HG02588 (cell line): ENCODE results near the gene ENOX1.
"Not testable (repeated sequence)": the region's sequence is repeated elsewhere in the genome, so short reads cannot be mapped to it uniquely, and the experiment has no call there.

ENCODE experiments used
- ATAC-seq: cut with Tn5 transposase; IDR thresholded peaks from one replicate; pipeline ENCODE4 v1.9.1; 2021; ENCODE audit warnings: mild to moderate bottlenecking, moderate library complexity; ENCODE audit not compliant: unreplicated experiment

Gene ENOX1

GRCh38 chr13:43441899-43442499 lies 344.8 kb downstream of the ENOX1 start:
- no peak for ATAC-seq

GRCh38 chr13:43441464-43441863 lies 345.3 kb downstream of the ENOX1 start:
- no peak for ATAC-seq

- ATAC-seq = no peak
These were observed 352.6 kb downstream of the ENOX1 start for GRCh38 chr13:43434191-43434590.

GRCh38 chr13:43433691-43434141 lies 353.1 kb downstream of the ENOX1 start:
- ATAC-seq = no peak

- no peak for ATAC-seq
These were observed 353.8 kb downstream of the ENOX1 start for GRCh38 chr13:43432958-43433357.

- ATAC-seq = no peak
These were observed 354.9 kb downstream of the ENOX1 start for GRCh38 chr13:43431841-43432240.

GRCh38 chr13:43431290-43431716 lies 355.5 kb downstream of the ENOX1 start:
- no peak for ATAC-seq

GRCh38 chr13:43428545-43429296 lies 358.1 kb downstream of the ENOX1 start:
- no peak for ATAC-seq

- ATAC-seq = no peak
These were observed 360.4 kb downstream of the ENOX1 start for GRCh38 chr13:43426355-43426754.

- no peak for ATAC-seq
These were observed 361.5 kb downstream of the ENOX1 start for GRCh38 chr13:43425234-43425633.

GRCh38 chr13:43424412-43424811 lies 362.4 kb downstream of the ENOX1 start:
- no peak for ATAC-seq

- ATAC-seq = no peak
These were observed 364.7 kb downstream of the ENOX1 start for GRCh38 chr13:43422116-43422515.

GRCh38 chr13:43416842-43417241 lies 369.9 kb downstream of the ENOX1 start:
- ATAC-seq = not testable (repeated sequence)

- ATAC-seq = not testable (repeated sequence)
These were observed 370.4 kb downstream of the ENOX1 start for GRCh38 chr13:43416408-43416807.

- not testable (repeated sequence) for ATAC-seq
These were observed 370.8 kb downstream of the ENOX1 start for GRCh38 chr13:43415903-43416391.

GRCh38 chr13:43414111-43414510 lies 372.7 kb downstream of the ENOX1 start:
- ATAC-seq = no peak

- no peak for ATAC-seq
These were observed 375.0 kb downstream of the ENOX1 start for GRCh38 chr13:43411741-43412140.

GRCh38 chr13:43411211-43411610 lies 375.6 kb downstream of the ENOX1 start:
- no peak for ATAC-seq

GRCh38 chr13:43408274-43408673 lies 378.5 kb downstream of the ENOX1 start:
- no peak for ATAC-seq

GRCh38 chr13:43407023-43407581 lies 379.7 kb downstream of the ENOX1 start:
- ATAC-seq = no peak

GRCh38 chr13:43405457-43405856 lies 381.3 kb downstream of the ENOX1 start:
- no peak for ATAC-seq

- no peak for ATAC-seq
These were observed 384.4 kb downstream of the ENOX1 start for GRCh38 chr13:43402380-43402779.
